ENCODE measurements around the gene OR6S1.
A peak's percentile ranks its signal among the peaks of the same experiment; 100 is the strongest.
"Not testable (repeated sequence)": the region's sequence is repeated elsewhere in the genome, so short reads cannot be mapped to it uniquely, and the experiment has no call there.

Gene OR6S1

GRCh38 chr14:20671597-20672283 lies 30.2 kb upstream of the OR6S1 start:
- DNase-seq, result no peak

GRCh38 chr14:20668969-20669368 lies 27.5 kb upstream of the OR6S1 start:
- DNase-seq, result no peak

- DNase-seq, result no peak
Observed at GRCh38 chr14:20667957-20668356, 26.5 kb upstream of the OR6S1 start.

- not testable (repeated sequence) for DNase-seq
Observed at GRCh38 chr14:20666400-20666961, 25.0 kb upstream of the OR6S1 start.

- peak in 10 of 14 donors; percentile 13 to 77 (median 27) for DNase-seq
Observed at GRCh38 chr14:20662968-20663732, 21.7 kb upstream of the OR6S1 start.

- DNase-seq, result no peak
Observed at GRCh38 chr14:20661197-20661596, 19.7 kb upstream of the OR6S1 start.

- DNase-seq, result no peak
Observed at GRCh38 chr14:20659813-20660395, 18.4 kb upstream of the OR6S1 start.

GRCh38 chr14:20659336-20659735 lies 17.8 kb upstream of the OR6S1 start:
- no peak for DNase-seq

GRCh38 chr14:20658246-20658645 lies 16.8 kb upstream of the OR6S1 start:
- no peak for DNase-seq

GRCh38 chr14:20657216-20658211 lies 16.0 kb upstream of the OR6S1 start:
- no peak for DNase-seq

- DNase-seq, result no peak
Observed at GRCh38 chr14:20656274-20656673, 14.8 kb upstream of the OR6S1 start.

- DNase-seq, result no peak
Observed at GRCh38 chr14:20655851-20656250, 14.4 kb upstream of the OR6S1 start.

GRCh38 chr14:20652996-20653975 lies 11.8 kb upstream of the OR6S1 start:
- peak in 1 of 14 donors; percentile 5 for DNase-seq

GRCh38 chr14:20645481-20645880 lies 4.0 kb upstream of the OR6S1 start:
- DNase-seq, result no peak

GRCh38 chr14:20644520-20644919 lies 3.0 kb upstream of the OR6S1 start:
- no peak for DNase-seq

- DNase-seq, result not testable (repeated sequence)
Observed at GRCh38 chr14:20642755-20643154, 1.3 kb upstream of the OR6S1 start.

- DNase-seq, result no peak
Observed at GRCh38 chr14:20642182-20642581, 691 bp upstream of the OR6S1 start.

- DNase-seq, result peak in 9 of 14 donors; percentile 11 to 66 (median 38)
Observed at GRCh38 chr14:20632831-20633691, 8.4 kb downstream of the OR6S1 start.

GRCh38 chr14:20632448-20632830 lies 9.1 kb downstream of the OR6S1 start:
- DNase-seq, result peak in 1 of 14 donors; percentile 57
